Measurements from ENCODE around the gene DAW1.

Gene DAW1

DNA sequence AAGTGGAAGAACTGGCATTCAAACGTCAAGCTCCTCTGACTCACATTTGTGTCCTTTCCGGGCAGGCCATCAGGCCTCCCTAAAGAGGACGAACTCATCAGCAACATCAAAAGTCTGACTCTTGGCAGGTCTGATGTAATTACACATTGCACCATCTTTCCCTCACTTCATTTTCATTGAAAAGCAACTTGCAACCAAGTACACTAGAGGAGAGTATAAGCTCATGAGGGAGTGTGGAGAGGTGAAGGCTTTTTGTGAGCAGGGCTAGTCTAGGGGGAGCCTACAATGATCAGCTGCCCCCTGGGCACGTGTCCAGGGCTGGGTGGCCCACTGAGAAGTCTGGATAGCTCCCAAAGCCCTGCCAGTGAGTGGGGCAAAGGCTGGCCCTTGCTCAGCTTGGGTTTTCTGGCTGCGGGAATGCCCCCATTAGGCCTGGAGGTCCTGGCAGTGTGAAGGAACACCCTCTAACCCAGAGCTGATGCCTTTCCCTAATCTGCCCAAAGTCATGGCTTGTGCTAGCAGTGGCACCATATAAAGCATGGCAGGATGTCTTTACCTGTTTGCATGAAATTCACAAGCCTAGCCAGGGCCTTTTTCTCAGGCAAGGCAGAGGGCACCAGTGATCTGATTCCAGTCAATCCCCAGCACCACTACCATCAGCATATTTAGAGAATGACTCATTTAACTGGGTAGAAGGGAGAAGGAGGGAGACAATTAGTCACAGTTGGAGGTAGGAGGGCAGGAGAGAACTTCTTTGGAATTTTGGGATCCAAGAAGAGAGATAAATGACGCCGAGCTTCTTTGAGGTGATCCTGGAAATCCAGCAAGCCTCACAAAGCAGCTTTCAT is 8.5 kb upstream of the DAW1 start:
- DNase-seq: no peak

DNA sequence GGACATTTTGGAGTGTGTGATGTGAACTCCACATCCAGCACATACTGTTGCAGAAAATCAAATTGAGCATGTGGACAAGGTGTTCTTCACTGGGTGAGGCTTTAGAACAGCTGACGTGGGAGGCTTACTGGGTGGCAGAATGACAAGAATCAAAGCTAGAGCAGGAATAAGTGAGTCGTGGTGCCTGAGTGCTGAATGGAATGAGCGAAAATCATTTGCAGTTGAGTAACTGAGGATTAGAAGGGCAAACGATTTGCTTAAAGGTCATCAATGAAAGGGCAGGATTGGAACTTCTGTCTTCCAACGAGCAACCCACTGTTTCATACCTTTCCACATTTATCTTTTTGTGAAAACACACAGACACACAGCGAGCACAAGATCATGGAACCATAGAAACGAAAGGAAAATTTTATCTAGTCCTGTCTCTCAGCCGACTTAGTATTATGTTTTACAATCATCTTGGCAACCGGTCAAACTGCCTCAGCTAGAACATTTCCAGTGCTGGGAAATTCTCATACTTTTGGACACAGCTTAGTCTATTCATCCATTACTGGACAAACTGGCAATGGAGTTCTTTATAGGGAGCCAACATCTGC is 7.2 kb upstream of the DAW1 start:
- DNase-seq: no peak

DNA sequence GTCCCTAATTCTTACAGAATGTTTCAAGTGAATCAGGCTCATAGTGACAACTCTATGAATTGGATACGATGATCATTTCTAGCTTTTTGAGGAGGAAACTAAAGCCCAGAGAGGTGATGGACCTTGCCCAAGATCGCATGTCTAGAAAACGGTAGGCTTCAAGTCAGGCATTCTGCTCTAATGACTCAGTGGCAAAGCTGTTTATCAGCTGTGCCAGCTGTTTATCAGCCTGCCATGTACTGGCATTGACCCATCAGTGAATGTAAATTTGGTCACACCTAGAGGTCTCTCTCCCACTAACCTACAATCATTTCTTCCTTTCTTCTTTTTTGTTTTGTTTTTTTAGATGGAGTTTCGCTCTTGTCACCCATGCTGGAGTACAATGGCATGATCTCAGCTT is 6.1 kb upstream of the DAW1 start:
- no peak for DNase-seq

DNA sequence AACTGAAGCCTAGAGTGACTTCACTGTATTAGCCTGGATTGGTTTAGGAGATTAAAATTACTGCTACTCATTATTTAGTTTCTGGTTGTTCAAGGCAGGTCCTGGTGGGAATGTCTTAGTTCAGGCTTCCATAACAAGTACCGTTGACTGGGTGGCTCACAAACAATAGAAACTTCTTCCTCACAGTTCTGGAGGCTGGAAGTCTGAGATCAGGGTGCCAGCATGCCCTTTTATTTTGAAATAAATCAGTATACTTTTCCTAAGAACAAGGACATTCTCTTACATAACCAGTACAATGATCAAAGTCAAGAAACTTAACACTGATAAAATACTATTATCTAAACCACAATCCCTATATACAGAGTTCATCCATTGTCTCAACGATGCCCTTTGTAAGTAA is 4.0 kb upstream of the DAW1 start:
- no peak for DNase-seq

GRCh38 chr2:227870710-227871374 is 589 bp upstream of the DAW1 start:
- no peak for DNase-seq

DNA sequence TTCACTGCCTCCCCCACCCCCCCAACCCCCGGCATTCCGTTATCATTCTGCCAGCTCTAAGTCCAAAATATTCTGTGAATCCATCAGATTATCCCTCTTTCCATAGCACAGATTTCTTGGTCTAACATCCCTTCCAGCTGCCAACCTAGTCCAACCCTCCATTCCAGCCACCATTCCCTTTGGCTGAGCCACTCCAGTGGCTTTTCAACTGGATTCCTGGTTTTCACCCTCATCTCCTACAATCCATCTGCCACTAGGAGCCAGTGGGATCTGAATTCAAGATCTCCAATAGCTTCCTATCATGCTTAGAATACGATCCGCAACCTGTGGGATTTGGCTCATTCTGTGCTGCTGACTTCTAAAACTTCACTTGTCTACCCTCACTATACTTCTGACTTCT is 1.2 kb downstream of the DAW1 start:
- no peak for DNase-seq

- DNase-seq: no peak
These were observed 4.9 kb downstream of the DAW1 start for GRCh38 chr2:227876300-227876801.

- no peak for DNase-seq
These were observed 6.2 kb downstream of the DAW1 start for GRCh38 chr2:227877421-227878310.

GRCh38 chr2:227880460-227880859 is 9.0 kb downstream of the DAW1 start:
- DNase-seq: no peak

DNA sequence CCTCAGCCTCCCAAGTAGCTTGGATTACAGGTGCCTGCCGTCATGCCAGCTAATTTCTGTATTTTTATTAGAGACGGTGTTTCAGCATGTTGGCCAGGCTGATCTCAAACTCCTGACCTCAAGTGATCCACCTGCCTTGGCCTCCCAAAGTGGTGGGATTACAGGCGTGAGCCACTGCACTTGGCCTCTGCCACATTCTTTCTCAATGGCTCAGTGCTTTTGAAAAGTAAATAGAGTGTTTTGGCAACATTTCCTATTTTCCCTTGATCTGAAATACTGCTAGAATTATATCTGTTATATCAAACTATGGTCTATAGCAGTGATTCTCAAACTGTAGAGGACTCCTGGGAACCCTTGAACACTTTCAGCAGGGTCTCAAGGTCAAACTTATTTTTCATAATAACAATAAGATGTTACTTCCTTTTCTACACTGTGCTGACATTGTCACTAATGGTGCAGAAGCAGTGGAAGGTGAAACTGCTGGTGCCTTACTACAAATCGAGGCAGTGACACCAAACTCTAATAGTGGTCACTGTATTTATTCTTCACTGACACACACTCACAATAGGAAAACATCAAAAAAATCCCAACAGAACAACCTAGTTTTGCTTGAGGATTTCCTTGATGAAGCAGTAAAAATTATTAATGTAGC is 10.6 kb downstream of the DAW1 start:
- no peak for DNase-seq

DNA sequence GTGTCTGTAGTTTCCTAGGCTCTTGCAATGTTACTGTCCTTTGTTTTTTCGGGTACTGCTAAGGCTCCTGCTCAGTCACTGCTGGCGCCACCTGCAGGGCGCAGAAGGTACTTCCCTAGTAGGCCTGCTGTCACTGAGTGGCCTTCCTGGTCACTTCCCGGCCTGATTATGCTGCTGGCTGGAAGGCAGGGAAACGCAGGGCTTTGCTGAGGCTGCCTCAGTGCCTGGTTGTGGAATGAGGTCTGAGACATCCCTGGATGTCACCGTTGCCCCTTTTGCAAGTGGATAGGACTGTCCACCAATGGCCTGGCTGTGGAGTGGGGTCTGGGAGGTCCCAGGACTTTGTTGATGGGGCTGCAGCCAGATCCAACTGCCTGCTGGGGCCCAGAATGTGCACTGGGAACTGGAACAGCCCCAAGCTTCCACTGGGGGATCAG is 13.1 kb downstream of the DAW1 start:
- DNase-seq: no peak

DNA sequence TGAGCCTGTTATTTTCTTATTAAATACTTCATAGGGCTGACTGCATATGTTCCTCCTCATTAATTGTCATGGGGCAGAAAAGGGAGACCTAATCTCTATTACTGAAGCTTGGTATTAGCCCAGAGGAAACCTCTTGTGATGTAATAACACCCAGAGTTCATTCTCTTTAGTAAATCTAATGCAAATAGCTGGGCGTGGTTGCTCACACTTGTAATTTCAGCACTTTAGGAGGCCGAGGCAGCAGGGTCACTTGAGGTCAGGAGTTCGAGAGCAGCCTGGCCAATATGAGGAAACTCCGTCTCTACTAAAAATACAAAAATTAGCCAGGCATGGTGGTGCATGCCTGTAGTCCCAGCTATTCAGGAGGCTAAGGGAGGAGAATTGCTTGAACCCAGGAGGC is 14.7 kb downstream of the DAW1 start:
- DNase-seq: no peak

- no peak for DNase-seq
These were observed 16.9 kb downstream of the DAW1 start for GRCh38 chr2:227888289-227888688.

GRCh38 chr2:227889336-227889735 is 17.9 kb downstream of the DAW1 start:
- no peak for DNase-seq

GRCh38 chr2:227890495-227891079 is 19.2 kb downstream of the DAW1 start:
- no peak for DNase-seq

GRCh38 chr2:227891673-227892072 is 20.2 kb downstream of the DAW1 start:
- DNase-seq: no peak

DNA sequence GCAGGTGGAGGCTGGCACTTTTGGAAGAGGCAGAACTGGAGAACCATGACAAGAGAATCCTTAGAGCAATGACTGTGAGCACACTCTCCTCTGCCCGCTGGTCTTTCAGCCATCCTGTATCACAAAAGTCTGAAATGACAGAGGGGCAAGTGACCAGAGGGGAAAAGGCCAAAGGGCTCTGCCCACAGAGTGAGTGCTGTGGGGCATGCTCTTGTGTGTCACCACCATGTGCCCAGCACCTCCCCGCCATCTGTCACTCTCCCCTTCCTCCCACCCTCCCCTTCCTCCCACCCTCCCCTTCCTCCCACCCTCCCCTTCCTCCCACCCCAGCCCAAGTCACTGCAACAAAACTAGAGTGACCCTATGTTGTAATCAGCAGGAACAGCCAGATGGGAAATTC is 31.9 kb downstream of the DAW1 start:
- DNase-seq: no peak

DNA sequence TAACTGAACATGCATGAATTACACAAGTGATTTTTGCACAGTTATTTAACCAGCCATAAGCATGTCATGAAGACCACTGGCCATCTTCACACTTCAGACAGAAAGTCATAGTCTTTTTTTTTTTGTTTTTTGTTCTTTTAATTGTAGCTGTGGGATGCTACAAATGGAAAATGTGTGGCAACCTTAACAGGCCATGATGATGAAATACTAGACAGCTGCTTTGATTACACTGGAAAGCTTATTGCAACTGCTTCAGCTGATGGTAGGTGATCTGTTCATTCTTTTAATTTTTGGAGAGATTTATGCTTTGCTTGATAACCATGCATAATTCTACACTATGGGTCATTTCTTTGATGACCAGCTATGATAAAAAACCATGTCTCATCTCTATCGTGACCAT is 35.6 kb downstream of the DAW1 start:
- DNase-seq: no peak

DNA sequence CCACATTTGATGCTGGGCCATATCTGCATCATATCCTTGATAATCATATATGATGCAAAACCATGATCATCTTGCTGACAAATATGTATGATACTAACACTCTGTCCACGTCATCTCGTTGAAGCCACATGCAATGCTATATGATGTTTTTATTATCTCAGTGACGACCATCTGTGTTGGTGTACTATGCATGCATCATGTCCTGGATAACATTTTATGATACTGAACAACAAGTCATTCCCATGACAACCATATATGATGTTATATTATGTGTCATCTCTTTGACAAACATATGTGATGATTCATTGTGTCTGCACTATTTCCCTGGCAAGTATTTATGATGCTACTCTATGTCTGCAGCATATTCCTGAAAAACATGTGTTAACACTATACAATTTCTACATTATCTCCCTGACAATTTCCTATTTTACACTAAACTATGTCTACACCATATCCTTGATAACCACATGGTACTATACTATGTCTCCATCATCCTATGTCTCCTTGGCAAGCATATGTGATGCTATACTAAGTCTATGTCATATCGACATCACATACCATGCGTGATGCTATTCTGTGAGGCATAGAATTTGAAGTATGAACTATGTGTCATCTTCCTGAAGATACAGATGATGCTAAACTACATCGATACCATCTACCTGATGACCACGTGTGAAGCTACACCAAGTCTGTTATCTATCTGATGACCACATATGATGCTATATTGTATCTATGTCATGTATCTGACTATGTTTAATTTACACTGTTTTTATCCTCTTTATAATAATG is 37.0 kb downstream of the DAW1 start:
- no peak for DNase-seq

- no peak for DNase-seq
These were observed 42.9 kb downstream of the DAW1 start for GRCh38 chr2:227914362-227914761.

DNA sequence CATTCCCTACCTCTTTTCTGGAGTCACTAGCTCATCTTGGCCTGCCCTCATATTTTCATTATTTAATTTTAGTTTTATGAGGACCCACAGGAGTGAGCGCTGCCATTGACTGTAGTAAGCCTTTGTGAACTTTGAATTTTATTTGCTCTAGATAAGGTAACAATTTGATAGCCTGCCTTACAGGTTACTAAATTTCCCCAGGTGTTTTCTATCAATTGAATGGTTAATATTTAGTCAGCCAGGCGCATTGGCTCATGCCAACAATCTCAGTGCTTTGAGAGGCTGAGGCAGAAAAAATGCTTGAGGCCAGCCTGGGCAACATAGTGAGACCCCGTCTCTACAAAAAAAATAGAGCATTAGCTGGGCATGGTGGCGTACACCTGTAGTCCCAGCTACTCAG is 50.2 kb downstream of the DAW1 start:
- DNase-seq: no peak

Data from activated gamma-delta T cell (primary cell).